K562 (cell line): ENCODE data around the gene DDX23. TPM values are rescaled to one million over a fixed set of nuclear protein-coding genes. Genes with fewer than 3 reads are reported as not detected.

Source experiments
- CBX1 ChIP-seq: sonication (generic); IDR thresholded peaks from 2 replicates; pipeline ENCODE4 v1.6.1; 2016; ENCODE audit warnings: antibody characterized with exemption, low read depth, mild to moderate bottlenecking
- CBX2 ChIP-seq: fragments of 200-600 bp; sonication (generic); IDR thresholded peaks from one replicate; pipeline ENCODE4 v1.6.1; 2012; ENCODE audit warnings: mild to moderate bottlenecking, low read length, inconsistent platforms; ENCODE audit not compliant: insufficient read depth, poor library complexity, severe bottlenecking
- CTBP1 ChIP-seq: fragments of 450-650 bp; IDR thresholded peaks from 2 replicates; pipeline ENCODE4 v1.6.1; 2016; ENCODE audit warnings: borderline replicate concordance
- ESRRA ChIP-seq: fragments of 450-650 bp; IDR thresholded peaks from 2 replicates; pipeline ENCODE4 v1.6.1; 2014; ENCODE audit warnings: low read depth, mild to moderate bottlenecking, moderate library complexity, borderline replicate concordance
- ESRRB ChIP-seq: fragments of 250-450 bp; sonication (Bioruptor Pico); IDR thresholded peaks from 2 replicates; pipeline ENCODE4 v1.5.0; 2020; ENCODE audit warnings: mild to moderate bottlenecking, moderate library complexity, borderline replicate concordance
- MAFK ChIP-seq: IDR thresholded peaks from 2 replicates; pipeline ENCODE4 v1.6.1; 2011; ENCODE audit warnings: low read length, improper control_type of control experiment
- NR1H2 ChIP-seq: sonication (generic); formaldehyde crosslinking; IDR thresholded peaks from 2 replicates; pipeline ENCODE4 v1.4.0; 2020; ENCODE audit warnings: mild to moderate bottlenecking, missing genetic modification reagents
- RNF2 ChIP-seq: sonication (generic); IDR thresholded peaks from 2 replicates; pipeline ENCODE4 v1.6.1; 2016
- SP2 ChIP-seq: IDR thresholded peaks from 2 replicates; pipeline ENCODE4 v1.6.1; 2011; ENCODE audit warnings: mild to moderate bottlenecking, low read depth, low read length, moderate library complexity; ENCODE audit not compliant: poor library complexity, severe bottlenecking; ENCODE audit errors: extremely low read depth
- TAF7 ChIP-seq: fragments of 450-650 bp; IDR thresholded peaks from 2 replicates; pipeline ENCODE4 v1.6.1; 2016; ENCODE audit warnings: missing genetic modification characterization, missing compliant biosample characterization
- USF1 ChIP-seq: sonication (generic); formaldehyde crosslinking; IDR thresholded peaks from 2 replicates; pipeline ENCODE4 v1.9.0; 2022; ENCODE audit warnings: mild to moderate bottlenecking, missing genetic modification reagents
- ZBTB33 ChIP-seq: sonication (generic); formaldehyde crosslinking; IDR thresholded peaks from 2 replicates; pipeline ENCODE4 v1.8.1; 2023; ENCODE audit warnings: mild to moderate bottlenecking, missing genetic modification reagents
- ZBTB7A ChIP-seq: IDR thresholded peaks from 2 replicates; pipeline ENCODE4 v1.6.1; 2011; ENCODE audit warnings: low read depth, mild to moderate bottlenecking, low read length, moderate library complexity, borderline replicate concordance; ENCODE audit not compliant: control insufficient read depth
- ZNF197 ChIP-seq: fragments of 200-800 bp; sonication (Bioruptor generic); IDR thresholded peaks from 2 replicates; pipeline ENCODE4 v1.6.1; 2016; ENCODE audit warnings: low read depth, missing genetic modification characterization, missing compliant biosample characterization
- ZNF263 ChIP-seq: sonication (generic); formaldehyde crosslinking; IDR thresholded peaks from 2 replicates; pipeline ENCODE4 v1.8.0; 2022; ENCODE audit warnings: mild to moderate bottlenecking, missing genetic modification reagents, borderline replicate concordance
- polyA plus RNA-seq, 8 experiments: library from polyadenylated mRNA; depleted of rRNA in 4 of 8; stranded (reverse) in 5 of 8; unstranded in 3 of 8; fragments of >200 nt; fragmentation: Nextera tagmentation in 2 of 8; fragmentation: Illumina TruSeq in 1 of 8; extraction: Ambion mirVana in 2 of 8; extraction: Trizol in 1 of 8; gene quantifications; 2 replicates each; pipeline versions ENCODE4 v1.2.1 to v1.2.3, GENCODE V29; 2011 to 2014; ENCODE audit warnings: inconsistent platforms in 1 of 8, missing spikeins in 1 of 8
- total RNA-seq, 7 experiments: library from RNA; depleted of rRNA in 6 of 7; stranded (reverse); fragments of >200 nt in 6 of 7; fragmentation: Illumina TruSeq in 2 of 7; extraction: Trizol in 2 of 7; gene quantifications; 2 replicates each; pipeline versions ENCODE4 v1.2.1 to v1.2.3, GENCODE V29; 2011 to 2021; ENCODE audit warnings: low replicate concordance in 1 of 7
- TF ChIP-seq, protein P1 (sequence below): sonication (generic); formaldehyde crosslinking; IDR thresholded peaks from 2 replicates; pipeline ENCODE4 v1.8.0; 2022; ENCODE audit warnings: mild to moderate bottlenecking, missing genetic modification reagents
- TF ChIP-seq, protein P2 (sequence below): sonication (generic); formaldehyde crosslinking; IDR thresholded peaks from 2 replicates; pipeline ENCODE4 v1.4.0; 2020; ENCODE audit warnings: mild to moderate bottlenecking, missing genetic modification reagents

DDX23 gene
- total and polyA plus RNA-seq, 9 of the 15 experiments (the other 6 are each of a cell fraction or from before 2014, with no cell fraction given), result 32.4 to 138 (median 104) TPM

DNA sequence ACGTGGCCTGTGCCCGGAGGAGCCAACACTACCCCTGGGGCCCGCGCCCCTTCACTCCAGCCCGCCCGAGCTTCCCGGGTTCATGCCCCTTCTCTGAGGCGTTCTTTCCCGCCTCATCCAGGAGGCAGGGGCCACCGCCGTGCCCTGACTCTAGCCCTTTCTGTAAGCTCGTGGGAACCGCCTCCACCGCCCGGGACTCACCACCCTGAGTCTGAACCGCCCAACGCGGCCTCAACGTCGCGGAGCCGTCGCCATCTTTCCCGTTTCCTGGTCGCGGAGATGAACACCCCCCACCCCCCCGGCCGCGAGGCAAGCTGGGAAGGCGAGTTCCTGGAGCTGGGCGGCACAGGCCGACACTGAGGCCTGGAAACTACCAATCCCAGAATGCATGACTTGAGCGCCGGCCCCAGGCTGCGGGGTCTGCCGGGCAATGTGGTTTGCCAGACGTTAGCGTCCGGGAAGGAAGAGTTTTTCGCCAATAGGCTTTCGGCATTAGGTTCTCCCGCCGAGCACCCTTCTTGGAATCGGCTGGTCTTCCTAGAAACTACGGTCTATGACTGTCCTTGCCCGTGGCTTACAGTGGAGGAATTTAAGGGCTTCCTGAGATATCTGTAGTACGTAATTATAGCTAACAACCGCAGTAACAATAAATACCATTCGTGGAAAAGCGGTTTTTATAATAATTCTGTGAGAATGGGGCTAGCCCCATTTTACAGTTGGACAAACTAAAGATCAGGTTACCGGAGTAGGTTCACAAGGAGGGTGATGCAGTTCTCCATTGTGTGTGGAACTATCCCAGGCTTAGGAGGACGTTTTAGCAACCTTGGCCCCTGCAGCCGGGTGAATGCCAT is at the start of gene DDX23 (continued):
- TF ChIP-seq ZBTB33 (CRISPR knock-in tag), result 0 out of 2 replicates have a peak, but pooled peaks have one; percentile 6
- TF ChIP-seq ZBTB7A, result peak; percentile 80; the same call in 1 of the 2 replicates
- no peak for TF ChIP-seq CBX2
- TF ChIP-seq CBX1, result peak; percentile 20
- TF ChIP-seq ESRRB (CRISPR knock-in tag), result no peak
- TF ChIP-seq MAFK, result peak; percentile 35; the same call in 1 of the 2 replicates
- TF ChIP-seq CTBP1, result peak; percentile 34; the same call in 1 of the 2 replicates
- peak; percentile 13; the same call in 1 of the 2 replicates for TF ChIP-seq ZNF263 (CRISPR knock-in tag)
- TF ChIP-seq NR1H2 (CRISPR knock-in tag), result no peak
- peak; percentile 98 for TF ChIP-seq ZNF197 (CRISPR knock-in tag)
- TF ChIP-seq SP2, result peak; percentile 29
- TF ChIP-seq ESRRA, result peak; percentile 79; the same call in 1 of the 2 replicates
- TF ChIP-seq, protein P1, sequence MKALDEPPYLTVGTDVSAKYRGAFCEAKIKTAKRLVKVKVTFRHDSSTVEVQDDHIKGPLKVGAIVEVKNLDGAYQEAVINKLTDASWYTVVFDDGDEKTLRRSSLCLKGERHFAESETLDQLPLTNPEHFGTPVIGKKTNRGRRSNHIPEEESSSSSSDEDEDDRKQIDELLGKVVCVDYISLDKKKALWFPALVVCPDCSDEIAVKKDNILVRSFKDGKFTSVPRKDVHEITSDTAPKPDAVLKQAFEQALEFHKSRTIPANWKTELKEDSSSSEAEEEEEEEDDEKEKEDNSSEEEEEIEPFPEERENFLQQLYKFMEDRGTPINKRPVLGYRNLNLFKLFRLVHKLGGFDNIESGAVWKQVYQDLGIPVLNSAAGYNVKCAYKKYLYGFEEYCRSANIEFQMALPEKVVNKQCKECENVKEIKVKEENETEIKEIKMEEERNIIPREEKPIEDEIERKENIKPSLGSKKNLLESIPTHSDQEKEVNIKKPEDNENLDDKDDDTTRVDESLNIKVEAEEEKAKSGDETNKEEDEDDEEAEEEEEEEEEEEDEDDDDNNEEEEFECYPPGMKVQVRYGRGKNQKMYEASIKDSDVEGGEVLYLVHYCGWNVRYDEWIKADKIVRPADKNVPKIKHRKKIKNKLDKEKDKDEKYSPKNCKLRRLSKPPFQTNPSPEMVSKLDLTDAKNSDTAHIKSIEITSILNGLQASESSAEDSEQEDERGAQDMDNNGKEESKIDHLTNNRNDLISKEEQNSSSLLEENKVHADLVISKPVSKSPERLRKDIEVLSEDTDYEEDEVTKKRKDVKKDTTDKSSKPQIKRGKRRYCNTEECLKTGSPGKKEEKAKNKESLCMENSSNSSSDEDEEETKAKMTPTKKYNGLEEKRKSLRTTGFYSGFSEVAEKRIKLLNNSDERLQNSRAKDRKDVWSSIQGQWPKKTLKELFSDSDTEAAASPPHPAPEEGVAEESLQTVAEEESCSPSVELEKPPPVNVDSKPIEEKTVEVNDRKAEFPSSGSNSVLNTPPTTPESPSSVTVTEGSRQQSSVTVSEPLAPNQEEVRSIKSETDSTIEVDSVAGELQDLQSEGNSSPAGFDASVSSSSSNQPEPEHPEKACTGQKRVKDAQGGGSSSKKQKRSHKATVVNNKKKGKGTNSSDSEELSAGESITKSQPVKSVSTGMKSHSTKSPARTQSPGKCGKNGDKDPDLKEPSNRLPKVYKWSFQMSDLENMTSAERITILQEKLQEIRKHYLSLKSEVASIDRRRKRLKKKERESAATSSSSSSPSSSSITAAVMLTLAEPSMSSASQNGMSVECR (CRISPR knock-in tag), result peak; percentile 79
- TF ChIP-seq, protein P2, sequence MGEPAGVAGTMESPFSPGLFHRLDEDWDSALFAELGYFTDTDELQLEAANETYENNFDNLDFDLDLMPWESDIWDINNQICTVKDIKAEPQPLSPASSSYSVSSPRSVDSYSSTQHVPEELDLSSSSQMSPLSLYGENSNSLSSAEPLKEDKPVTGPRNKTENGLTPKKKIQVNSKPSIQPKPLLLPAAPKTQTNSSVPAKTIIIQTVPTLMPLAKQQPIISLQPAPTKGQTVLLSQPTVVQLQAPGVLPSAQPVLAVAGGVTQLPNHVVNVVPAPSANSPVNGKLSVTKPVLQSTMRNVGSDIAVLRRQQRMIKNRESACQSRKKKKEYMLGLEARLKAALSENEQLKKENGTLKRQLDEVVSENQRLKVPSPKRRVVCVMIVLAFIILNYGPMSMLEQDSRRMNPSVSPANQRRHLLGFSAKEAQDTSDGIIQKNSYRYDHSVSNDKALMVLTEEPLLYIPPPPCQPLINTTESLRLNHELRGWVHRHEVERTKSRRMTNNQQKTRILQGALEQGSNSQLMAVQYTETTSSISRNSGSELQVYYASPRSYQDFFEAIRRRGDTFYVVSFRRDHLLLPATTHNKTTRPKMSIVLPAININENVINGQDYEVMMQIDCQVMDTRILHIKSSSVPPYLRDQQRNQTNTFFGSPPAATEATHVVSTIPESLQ (CRISPR knock-in tag), result no peak; the same call in 1 of the 2 replicates
- TF ChIP-seq USF1, result 0 out of 2 replicates have a peak, but pooled peaks have one; percentile 16
- TF ChIP-seq TAF7 (tag), result peak; percentile 94
- TF ChIP-seq RNF2, result peak; percentile 91
